H1 (cell line): ENCODE data around the gene CAMSAP1. TPM values are rescaled to one million over a fixed set of nuclear protein-coding genes. Genes with fewer than 3 reads are reported as not detected.

Experiments used
- CTCF ChIA-PET: fragments of 300-600 bp; sonication (Branson Sonifier 250); formaldehyde crosslinking; loops from one replicate; lab custom pipeline; 2021; ENCODE audit not compliant: partially characterized antibody; lab: Charles Lee
- POLR2A ChIA-PET: fragments of 300-600 bp; sonication (Branson Sonifier 250); formaldehyde crosslinking; loops from one replicate; lab custom pipeline; 2021; ENCODE audit warnings: inconsistent platforms; ENCODE audit not compliant: partially characterized antibody; lab: Charles Lee
- DNase-seq, 2 experiments: peaks; one replicate each; pipeline versions ENCODE4 v3.0.0 to v3.0.0-alpha.2; 2010 to 2022; ENCODE audit warnings: low spot score in 2 of 2, low read depth in 1 of 2, mixed read lengths in 1 of 2
- FAIRE-seq: peaks from 2 replicates; lab custom pipeline; 2011; peaks lifted over from hg19 to GRCh38; lab: Jason Lieb, UNC
- H2AFZ ChIP-seq: 2 replicates; pipeline ENCODE4 v1.8.1; 2012; ENCODE audit warnings: low read length, inconsistent platforms
- H2AK5ac ChIP-seq: 2 replicates; pipeline ENCODE4 v1.6.1; 2013; ENCODE audit warnings: low read depth, low read length
- H2BK120ac ChIP-seq: replicated peaks from 2 replicates; pipeline ENCODE3; 2013; ENCODE audit warnings: low read depth, low read length, inconsistent platforms
- H2BK12ac ChIP-seq: 2 replicates; pipeline ENCODE4 v1.6.1; 2013; ENCODE audit warnings: low read depth, low read length
- H2BK15ac ChIP-seq: 2 replicates; pipeline ENCODE4 v1.6.1; 2013; ENCODE audit warnings: low read length
- H2BK20ac ChIP-seq: 2 replicates; pipeline ENCODE4 v1.6.1; 2013; ENCODE audit warnings: low read length
- H2BK5ac ChIP-seq: 2 replicates; pipeline ENCODE4 v1.6.1; 2013; ENCODE audit warnings: low read depth, low read length
- H3K14ac ChIP-seq: 2 replicates; pipeline ENCODE4 v1.6.1; 2013; ENCODE audit warnings: inconsistent platforms; ENCODE audit not compliant: insufficient read length
- H3K18ac ChIP-seq: 2 replicates; pipeline ENCODE4 v1.6.1; 2013; ENCODE audit warnings: low read length; ENCODE audit errors: extremely low read depth
- H3K23ac ChIP-seq: 2 replicates; pipeline ENCODE4 v1.6.1; 2013; ENCODE audit warnings: inconsistent platforms; ENCODE audit not compliant: insufficient read length
- H3K23me2 ChIP-seq: 2 replicates; pipeline ENCODE4 v1.6.1; 2013; ENCODE audit warnings: low read depth, low read length
- H3K27ac ChIP-seq: 2 replicates; pipeline ENCODE4 v1.6.1; 2011; ENCODE audit warnings: low read depth, low read length, inconsistent platforms
- H3K27me3 ChIP-seq, 4 experiments: replicated peaks in 1 of 4; 1 replicate in 1 of 4; 2 replicates in 3 of 4; pipeline versions ENCODE4 v1.6.1 to v1.8.1; 2011 to 2013; ENCODE audit warnings: low read length in 3 of 4, mild to moderate bottlenecking in 3 of 4, inconsistent platforms in 2 of 4, mixed read lengths in 2 of 4, moderate library complexity in 1 of 4; ENCODE audit not compliant: control insufficient read depth in 3 of 4, insufficient read depth in 3 of 4; ENCODE audit errors: extremely low read depth in 1 of 4
- H3K36me3 ChIP-seq, 4 experiments: 2 replicates each; pipeline versions ENCODE4 v1.6.1 to v1.8.1; 2011 to 2013; ENCODE audit warnings: mild to moderate bottlenecking in 4 of 4, low read length in 3 of 4, moderate library complexity in 2 of 4, control low read depth in 1 of 4, inconsistent platforms in 1 of 4; ENCODE audit not compliant: insufficient read depth in 4 of 4, control insufficient read depth in 2 of 4
- H3K4ac ChIP-seq: replicated peaks from 2 replicates; pipeline ENCODE3; 2013; ENCODE audit warnings: low read length, low read depth, mixed read lengths, inconsistent platforms; ENCODE audit not compliant: insufficient read length
- H3K4me1 ChIP-seq, 4 experiments: replicated peaks in 1 of 4; 1 replicate in 1 of 4; 2 replicates in 3 of 4; pipeline versions ENCODE4 v1.6.1 to v1.8.1; 2011 to 2013; ENCODE audit warnings: low read length in 3 of 4, inconsistent platforms in 2 of 4, mixed read lengths in 1 of 4; ENCODE audit not compliant: insufficient read depth in 4 of 4, control insufficient read depth in 3 of 4
- H3K4me2 ChIP-seq, 2 experiments: 2 replicates each; pipeline versions ENCODE4 v1.6.1 to v1.8.1; 2011 to 2013; ENCODE audit warnings: low read depth in 2 of 2, low read length in 2 of 2, control low read depth in 1 of 2, inconsistent platforms in 1 of 2, mild to moderate bottlenecking in 1 of 2; ENCODE audit not compliant: insufficient read depth in 1 of 2
- H3K4me3 ChIP-seq, 4 experiments: fragments of 200-600, 300-600 bp in 1 of 4; sonication (generic), shearing (Covaris generic), sonication (Bioruptor Twin) in 1 of 4; 2 replicates each; pipeline versions ENCODE4 v1.5.1 to v1.8.1; 2011 to 2016; ENCODE audit warnings: low read length in 4 of 4, low read depth in 3 of 4, control low read depth in 2 of 4, inconsistent platforms in 2 of 4, mild to moderate bottlenecking in 2 of 4, mixed read lengths in 1 of 4, moderate library complexity in 1 of 4; ENCODE audit not compliant: insufficient read depth in 2 of 4; ENCODE audit errors: extremely low read depth in 1 of 4
- H3K56ac ChIP-seq: replicated peaks from 2 replicates; pipeline ENCODE3; 2013; ENCODE audit warnings: low read depth, mild to moderate bottlenecking, mixed read lengths, low read length, inconsistent platforms; ENCODE audit not compliant: insufficient read length
- H3K79me1 ChIP-seq: 2 replicates; pipeline ENCODE4 v1.6.1; 2013; ENCODE audit warnings: low read depth, low read length, control low read depth
- H3K79me2 ChIP-seq, 2 experiments: 2 replicates each; pipeline versions ENCODE4 v1.6.1 to v1.8.1; 2012 to 2013; ENCODE audit warnings: low read length in 2 of 2, mild to moderate bottlenecking in 2 of 2, inconsistent platforms in 1 of 2; ENCODE audit not compliant: insufficient read depth in 2 of 2, control insufficient read depth in 1 of 2
- H3K9ac ChIP-seq, 4 experiments: replicated peaks in 1 of 4; 1 replicate in 1 of 4; 2 replicates in 3 of 4; pipeline versions ENCODE4 v1.6.1 to v1.8.1; 2011 to 2013; ENCODE audit warnings: low read depth in 3 of 4, low read length in 3 of 4, control low read depth in 2 of 4, mild to moderate bottlenecking in 2 of 4, moderate library complexity in 2 of 4, inconsistent platforms in 1 of 4; ENCODE audit errors: extremely low read depth in 1 of 4
- H3K9me3 ChIP-seq, 2 experiments: 2 replicates each; pipeline versions ENCODE4 v1.6.1 to v1.8.1; 2012 to 2013; ENCODE audit warnings: mild to moderate bottlenecking in 2 of 2, moderate library complexity in 2 of 2, control low read depth in 1 of 2, inconsistent platforms in 1 of 2, low read depth in 1 of 2, low read length in 1 of 2, mixed read lengths in 1 of 2; ENCODE audit not compliant: insufficient read depth in 2 of 2
- H4K20me1 ChIP-seq, 2 experiments: replicated peaks in 1 of 2; 2 replicates each; pipeline versions ENCODE3 to v1.8.1; 2011 to 2013; ENCODE audit warnings: inconsistent platforms in 2 of 2, low read length in 2 of 2, mild to moderate bottlenecking in 1 of 2; ENCODE audit not compliant: insufficient read depth in 2 of 2, control insufficient read depth in 1 of 2
- H4K5ac ChIP-seq: 2 replicates; pipeline ENCODE4 v1.6.1; 2013; ENCODE audit warnings: low read length, low read depth, mixed read lengths, inconsistent platforms; ENCODE audit not compliant: insufficient read length
- H4K8ac ChIP-seq: 2 replicates; pipeline ENCODE4 v1.8.0; 2013; ENCODE audit warnings: mild to moderate bottlenecking, moderate library complexity, low read length, inconsistent platforms; ENCODE audit not compliant: insufficient read depth; ENCODE audit errors: extremely low read depth
- H4K91ac ChIP-seq: replicated peaks from 2 replicates; pipeline ENCODE3; 2013; ENCODE audit warnings: low read length, mixed read lengths, inconsistent platforms; ENCODE audit not compliant: insufficient read length
- CHD1 ChIP-seq: IDR thresholded peaks from 2 replicates; pipeline ENCODE4 v1.6.1; 2012; ENCODE audit warnings: low read depth, low read length, improper control_type of control experiment
- CTCF ChIP-seq, 3 experiments: IDR thresholded peaks; 1 replicate in 2 of 3; 2 replicates in 1 of 3; pipeline versions ENCODE4 v1.5.1 to v1.6.1; 2011; ENCODE audit warnings: low read length in 3 of 3, mild to moderate bottlenecking in 3 of 3, inconsistent platforms in 2 of 3, low read depth in 1 of 3, moderate library complexity in 1 of 3; ENCODE audit not compliant: insufficient read depth in 1 of 3; ENCODE audit errors: control extremely low read depth in 1 of 3
- KDM4A ChIP-seq: IDR thresholded peaks from one replicate; pipeline ENCODE4 v1.7.1; 2012; ENCODE audit warnings: low read depth, mild to moderate bottlenecking, moderate library complexity, low read length, inconsistent platforms; ENCODE audit not compliant: severe bottlenecking
- MAFK ChIP-seq: IDR thresholded peaks from 2 replicates; pipeline ENCODE4 v1.6.1; 2012; ENCODE audit warnings: low read depth, mild to moderate bottlenecking, improper control_type of control experiment, low read length
- NANOG ChIP-seq: IDR thresholded peaks from 2 replicates; pipeline ENCODE4 v1.6.1; 2011; ENCODE audit warnings: low read length, low read depth, mild to moderate bottlenecking, inconsistent platforms; ENCODE audit not compliant: insufficient read depth, poor library complexity, severe bottlenecking
- SP2 ChIP-seq: IDR thresholded peaks from 2 replicates; pipeline ENCODE4 v1.6.1; 2012; ENCODE audit warnings: mild to moderate bottlenecking, low read length, inconsistent platforms
- TAF7 ChIP-seq: optimal IDR thresholded peaks from 2 replicates; pipeline ENCODE3; 2011; ENCODE audit warnings: low read depth, mild to moderate bottlenecking, inconsistent platforms, low read length, moderate library complexity, borderline replicate concordance
- TBP ChIP-seq: IDR thresholded peaks from 2 replicates; pipeline ENCODE4 v1.6.1; 2011; ENCODE audit warnings: low read depth, low read length, improper control_type of control experiment
- TEAD4 ChIP-seq: IDR thresholded peaks from 2 replicates; pipeline ENCODE4 v1.6.1; 2012; ENCODE audit warnings: low read depth, low read length, inconsistent platforms, mixed read lengths
- WGBS, 2 experiments: shearing (Covaris generic) in 1 of 2; methylation state at CpG; one replicate each; pipeline versions ENCODE4 v1.1.6 to v1.1.7; 2013 to 2015; ENCODE audit warnings: low lambda C conversion rate in 2 of 2, mixed read lengths in 2 of 2, inconsistent platforms in 1 of 2, low coverage in 1 of 2, missing lambda C conversion rate in 1 of 2; ENCODE audit not compliant: insufficient replicate concordance in 2 of 2, insufficient coverage in 1 of 2, insufficient read length in 1 of 2; ENCODE audit errors: extremely low coverage in 1 of 2, missing lambda C conversion rate in 1 of 2; 5-methylcytosine and 5-hydroxymethylcytosine counted together
- polyA plus RNA-seq, 7 experiments: library from polyadenylated mRNA; depleted of rRNA in 3 of 7; stranded (reverse) in 5 of 7; unstranded in 2 of 7; fragments of >200 nt in 5 of 7; fragments of 200-250 nt in 2 of 7; gene quantifications; 1 replicate in 5 of 7; 2 replicates in 1 of 7; 4 replicates in 1 of 7; pipeline versions ENCODE4 v1.2.1 to v1.2.3, GENCODE V29; 2011 to 2013; ENCODE audit warnings: missing spikeins in 2 of 7, mixed read lengths in 2 of 7
- total RNA-seq: library from RNA; stranded (reverse); fragmentation: NEBNext Ultra II Directional; extraction: Animal tissue kit (Norgen Biotek cat#: 25700); gene quantifications from 2 replicates; pipeline ENCODE4 v1.2.1, GENCODE V29; 2021

The CAMSAP1 gene
- total and polyA plus RNA-seq, 2 of the 8 experiments (the other 6 are each of a cell fraction or from before 2014, with no cell fraction given) = 13.4 to 44.0 TPM

DNA sequence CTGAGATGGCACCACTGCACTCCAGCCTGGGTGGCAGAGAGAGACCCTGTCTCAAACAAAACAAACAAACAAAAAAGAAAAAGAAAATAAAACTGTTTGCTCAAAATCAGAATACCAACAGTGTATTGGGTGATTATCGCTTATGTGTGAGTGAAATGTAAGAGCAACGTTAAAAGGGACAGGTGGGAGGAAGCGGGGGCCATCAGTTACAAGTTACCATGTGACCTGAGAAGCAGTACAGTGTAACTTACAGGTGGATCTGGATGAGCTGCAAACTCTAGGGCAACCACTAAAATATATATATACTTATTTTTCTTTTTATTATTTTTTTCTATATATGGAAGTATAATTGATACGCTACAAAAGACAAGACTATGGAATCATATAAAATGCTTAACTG, 112.0 kb downstream of the CAMSAP1 start:
- Histone ChIP-seq H3K18ac (no peak overlapping the region), H2BK20ac (no peak overlapping the region), H2BK5ac (no peak overlapping the region), H3K4me2 (no peak overlapping the region), H2BK15ac (no peak overlapping the region), H4K5ac (no peak overlapping the region), H3K14ac (no peak overlapping the region), H3K4me3 (no peak overlapping the region), H3K27ac (no peak overlapping the region), H3K4me1 (no peaks in the 10 kb centered on the region; a peak in 1 of 7 replicates), H3K9me3 (no peaks in the 10 kb centered on the region), H3K4ac (no peak overlapping the region), H4K20me1 (no peaks in the 10 kb centered on the region), H4K91ac (no peak overlapping the region), H3K27me3 (no peaks in the 10 kb centered on the region), H3K79me1 (no peaks in the 10 kb centered on the region), H3K23me2 (no peaks in the 10 kb centered on the region), H3K23ac (no peak overlapping the region), H4K8ac (no peak overlapping the region), H2BK120ac (no peak overlapping the region), H2AFZ (no peak overlapping the region), H3K79me2 (no peaks in the 10 kb centered on the region), H3K56ac (no peak overlapping the region), H3K9ac (no peak overlapping the region), H3K36me3 (no peaks in the 10 kb centered on the region), H2AK5ac (no peak overlapping the region), H2BK12ac (no peak overlapping the region)
- DNase-seq (no peak), FAIRE-seq (no peak)
- ChIA-PET POLR2A (no interaction called here), CTCF (interaction anchor here (0.6 to 3.2 kb wide), 10 partner anchors 15 to 663 kb away, joined by 3 to 16 read pairs (median 4); no protein-coding TSS in a partner anchor)
- TF ChIP-seq KDM4A (no peak), TBP (no peak), NANOG (no peak), MAFK (no peak), CHD1 (no peak), CTCF (IDR thresholded peaks at IDR 0.05; ENCODE audit: control extremely low read depth in 1 of 3, insufficient read depth in 1 of 3, low read depth in 1 of 3, low read length in 3 of 3) (no peak), TEAD4 (no peak), TAF7 (no peak), SP2 (no peak)
- WGBS, 2 experiments = 95% methylated on average over 4 of the region's 4 CpGs; no CpG with 5 or more reads in 1 of the 2 experiments
